WI38 (cell line): ENCODE measurements around the gene LAIR2.
"Not testable (repeated sequence)": the region's sequence is repeated elsewhere in the genome, so short reads cannot be mapped to it uniquely, and the experiment has no call there.

Experiments used
- H3K4me3 ChIP-seq: 2 replicates; pipeline ENCODE4 v1.5.1; 2011; ENCODE audit warnings: low read depth, mild to moderate bottlenecking, control low read depth, low read length
- TF ChIP-seq, protein P1 (sequence below): IDR thresholded peaks from 2 replicates; pipeline ENCODE4 v1.5.1; 2012; ENCODE audit warnings: low read depth, mild to moderate bottlenecking, control low read depth, low read length

LAIR2 gene

GRCh38 chr19:54489766-54490165 is 12.9 kb upstream of the LAIR2 start:
- TF ChIP-seq, protein P1, sequence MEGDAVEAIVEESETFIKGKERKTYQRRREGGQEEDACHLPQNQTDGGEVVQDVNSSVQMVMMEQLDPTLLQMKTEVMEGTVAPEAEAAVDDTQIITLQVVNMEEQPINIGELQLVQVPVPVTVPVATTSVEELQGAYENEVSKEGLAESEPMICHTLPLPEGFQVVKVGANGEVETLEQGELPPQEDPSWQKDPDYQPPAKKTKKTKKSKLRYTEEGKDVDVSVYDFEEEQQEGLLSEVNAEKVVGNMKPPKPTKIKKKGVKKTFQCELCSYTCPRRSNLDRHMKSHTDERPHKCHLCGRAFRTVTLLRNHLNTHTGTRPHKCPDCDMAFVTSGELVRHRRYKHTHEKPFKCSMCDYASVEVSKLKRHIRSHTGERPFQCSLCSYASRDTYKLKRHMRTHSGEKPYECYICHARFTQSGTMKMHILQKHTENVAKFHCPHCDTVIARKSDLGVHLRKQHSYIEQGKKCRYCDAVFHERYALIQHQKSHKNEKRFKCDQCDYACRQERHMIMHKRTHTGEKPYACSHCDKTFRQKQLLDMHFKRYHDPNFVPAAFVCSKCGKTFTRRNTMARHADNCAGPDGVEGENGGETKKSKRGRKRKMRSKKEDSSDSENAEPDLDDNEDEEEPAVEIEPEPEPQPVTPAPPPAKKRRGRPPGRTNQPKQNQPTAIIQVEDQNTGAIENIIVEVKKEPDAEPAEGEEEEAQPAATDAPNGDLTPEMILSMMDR: no peak
- H3K4me3 ChIP-seq: no peak overlapping the region

- TF ChIP-seq, protein P1: no peak
- H3K4me3 ChIP-seq: no peak overlapping the region
Observed at GRCh38 chr19:54492568-54492967, 10.1 kb upstream of the LAIR2 start.

DNA sequence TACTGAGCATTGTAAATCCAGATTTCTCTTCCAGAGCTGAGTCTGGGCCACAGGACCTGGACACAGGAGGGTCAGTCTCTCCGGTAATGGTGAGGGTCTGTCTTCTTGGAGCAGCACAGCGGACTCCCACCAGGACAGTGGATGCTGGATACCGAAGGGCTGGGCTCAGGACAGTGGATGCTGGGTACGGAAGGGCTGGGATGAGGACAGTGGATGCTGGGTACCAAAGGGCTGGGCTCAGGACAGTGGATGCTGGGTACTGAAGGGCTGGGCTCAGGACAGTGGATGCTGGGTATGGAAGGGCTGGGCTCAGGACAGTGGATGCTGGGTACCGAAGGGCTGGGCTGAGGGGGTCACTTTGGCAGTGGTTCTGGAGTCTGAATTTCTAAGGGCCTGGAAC is 9.6 kb upstream of the LAIR2 start:
- H3K4me3 ChIP-seq: not testable (repeated sequence)

DNA sequence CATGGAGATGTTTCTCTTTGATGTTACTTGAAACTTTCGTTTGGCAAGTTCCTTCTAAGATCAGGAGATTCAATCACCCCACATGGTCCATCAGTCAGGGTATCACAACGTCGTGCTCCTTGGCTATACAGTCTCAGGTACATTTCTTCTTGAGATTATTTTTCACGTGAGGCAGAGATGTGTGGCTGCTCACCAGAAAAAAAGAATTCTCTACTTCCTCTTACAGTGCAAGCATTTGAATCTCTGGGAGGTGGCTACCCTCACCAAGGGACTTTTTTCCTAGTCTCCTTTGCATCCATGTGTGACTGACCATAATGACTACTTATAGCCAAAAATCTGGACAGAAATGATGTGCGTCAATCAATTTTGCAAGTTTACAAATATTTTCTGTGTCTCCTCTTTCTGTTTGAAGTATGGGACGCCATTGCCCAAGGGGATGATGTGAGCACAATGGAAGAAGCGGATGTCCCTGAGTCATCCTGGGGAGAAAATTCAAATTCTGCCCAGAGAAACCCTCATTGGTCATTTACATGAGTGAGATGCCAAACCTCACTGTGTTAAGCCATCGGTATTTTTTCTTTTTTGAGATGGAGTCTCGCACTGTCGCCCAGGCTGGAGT is 8.6 kb upstream of the LAIR2 start:
- TF ChIP-seq, protein P1: no peak
- no peak overlapping the region for H3K4me3 ChIP-seq

- not testable (repeated sequence) for H3K4me3 ChIP-seq
Observed at GRCh38 chr19:54495284-54495683, 7.3 kb upstream of the LAIR2 start.

- H3K4me3 ChIP-seq: not testable (repeated sequence)
Observed at GRCh38 chr19:54497747-54498450, 4.7 kb upstream of the LAIR2 start.

- H3K4me3 ChIP-seq: not testable (repeated sequence)
Observed at GRCh38 chr19:54498451-54498772, 4.2 kb upstream of the LAIR2 start.

DNA sequence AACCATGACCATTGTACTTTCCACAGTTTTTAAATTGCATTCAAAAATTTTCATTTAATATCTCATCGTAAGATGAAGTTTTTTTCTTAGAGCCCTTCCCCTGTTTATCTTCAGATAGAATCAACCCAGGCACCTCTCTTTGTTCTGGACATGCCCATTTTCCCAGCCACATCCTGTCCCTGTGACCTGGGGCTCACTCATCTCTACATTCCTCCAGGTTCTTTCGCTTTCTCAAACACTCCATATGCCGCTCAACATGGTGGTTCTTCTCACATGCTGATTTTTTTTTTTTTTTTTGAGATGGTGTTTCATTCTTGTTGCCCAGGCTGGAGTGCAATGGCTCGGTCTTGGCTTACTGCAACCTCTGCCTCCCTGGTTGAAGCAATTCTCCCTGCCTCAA is 2.9 kb downstream of the LAIR2 start:
- not testable (repeated sequence) for H3K4me3 ChIP-seq

- TF ChIP-seq, protein P1: no peak
- no peak overlapping the region for H3K4me3 ChIP-seq
Observed at GRCh38 chr19:54506079-54506478, 3.4 kb downstream of the LAIR2 start.

- H3K4me3 ChIP-seq: not testable (repeated sequence)
Observed at GRCh38 chr19:54507038-54507717, 4.5 kb downstream of the LAIR2 start.
